ENCODE measurements around the gene TES. TPM values are rescaled to one million over a fixed set of nuclear protein-coding genes. Genes with fewer than 3 reads are reported as not detected.
"Not testable (repeated sequence)": the region's sequence is repeated elsewhere in the genome, so short reads cannot be mapped to it uniquely, and the experiment has no call there.

TES gene
- total RNA-seq, 6 experiments from 2014 or later, result 10.4 to 29.3 (median 22.4) TPM

DNA sequence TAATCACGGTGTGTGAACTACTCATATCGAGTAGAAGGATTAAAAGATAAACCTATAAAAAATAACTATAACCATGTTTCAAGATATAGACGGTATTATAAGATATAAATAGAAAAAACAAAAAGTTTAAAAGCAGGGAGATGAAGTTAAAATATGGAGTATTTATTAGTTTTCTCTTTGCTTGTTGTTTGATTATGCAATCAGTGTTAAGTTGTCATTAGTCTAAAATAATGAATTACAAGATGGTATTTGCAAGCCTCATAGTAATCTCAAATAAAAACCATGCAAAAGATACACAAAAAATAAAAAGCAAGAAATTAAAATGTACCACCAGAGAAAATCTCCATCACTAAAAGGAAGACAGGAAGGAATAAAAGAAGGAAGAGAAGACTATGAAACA is 83.3 kb downstream of the TES start:
- no peak for DNase-seq
- Mint-ChIP-seq H3K27me3 (ENCODE audit: insufficient read depth) (no peaks in the 10 kb centered on the region; the same call in 1 of the 2 replicates), H3K4me1 (ENCODE audit: low read depth) (0 out of 2 replicates have a peak, but pooled peaks cover 6% of the 10 kb centered on the region), H3K36me3 (ENCODE audit: low read depth) (peaks cover 40% of the 10 kb centered on the region), H3K4me3 (no peak overlapping the region), H3K27ac (no peak overlapping the region), H3K9me3 (peaks cover 15% of the 10 kb centered on the region)
- TF ChIP-seq, protein P1, sequence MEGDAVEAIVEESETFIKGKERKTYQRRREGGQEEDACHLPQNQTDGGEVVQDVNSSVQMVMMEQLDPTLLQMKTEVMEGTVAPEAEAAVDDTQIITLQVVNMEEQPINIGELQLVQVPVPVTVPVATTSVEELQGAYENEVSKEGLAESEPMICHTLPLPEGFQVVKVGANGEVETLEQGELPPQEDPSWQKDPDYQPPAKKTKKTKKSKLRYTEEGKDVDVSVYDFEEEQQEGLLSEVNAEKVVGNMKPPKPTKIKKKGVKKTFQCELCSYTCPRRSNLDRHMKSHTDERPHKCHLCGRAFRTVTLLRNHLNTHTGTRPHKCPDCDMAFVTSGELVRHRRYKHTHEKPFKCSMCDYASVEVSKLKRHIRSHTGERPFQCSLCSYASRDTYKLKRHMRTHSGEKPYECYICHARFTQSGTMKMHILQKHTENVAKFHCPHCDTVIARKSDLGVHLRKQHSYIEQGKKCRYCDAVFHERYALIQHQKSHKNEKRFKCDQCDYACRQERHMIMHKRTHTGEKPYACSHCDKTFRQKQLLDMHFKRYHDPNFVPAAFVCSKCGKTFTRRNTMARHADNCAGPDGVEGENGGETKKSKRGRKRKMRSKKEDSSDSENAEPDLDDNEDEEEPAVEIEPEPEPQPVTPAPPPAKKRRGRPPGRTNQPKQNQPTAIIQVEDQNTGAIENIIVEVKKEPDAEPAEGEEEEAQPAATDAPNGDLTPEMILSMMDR (IDR thresholded peaks at IDR 0.05), result no peak

DNA sequence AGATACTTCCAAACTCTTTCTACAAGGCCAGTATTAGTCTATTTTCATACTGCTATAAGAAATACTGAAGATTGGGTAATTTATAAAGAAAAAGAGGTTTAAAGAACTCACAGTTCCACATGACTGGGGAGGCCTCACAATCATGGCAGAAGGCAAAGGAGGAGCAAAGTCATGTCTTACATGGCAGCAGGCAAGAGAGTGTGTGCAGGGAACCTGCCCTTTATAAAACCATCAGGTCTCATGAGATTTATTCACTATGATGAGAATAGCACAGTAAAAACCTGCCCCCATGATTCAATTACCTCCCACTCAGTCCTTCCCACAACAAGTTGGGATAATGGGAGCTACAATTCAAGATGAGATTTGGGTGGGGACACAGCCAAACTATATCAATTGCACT is 85.6 kb downstream of the TES start:
- H3K4me1 Mint-ChIP-seq (ENCODE audit: low read depth), result peaks cover 14% of the 10 kb centered on the region
- DNase-seq; H3K27me3 Mint-ChIP-seq (ENCODE audit: insufficient read depth); H3K27ac Mint-ChIP-seq; H3K4me3 Mint-ChIP-seq: not testable (repeated sequence)
- peaks cover 17% of the 10 kb centered on the region for H3K9me3 Mint-ChIP-seq
- peaks cover 46% of the 10 kb centered on the region for H3K36me3 Mint-ChIP-seq (ENCODE audit: low read depth)

DNA sequence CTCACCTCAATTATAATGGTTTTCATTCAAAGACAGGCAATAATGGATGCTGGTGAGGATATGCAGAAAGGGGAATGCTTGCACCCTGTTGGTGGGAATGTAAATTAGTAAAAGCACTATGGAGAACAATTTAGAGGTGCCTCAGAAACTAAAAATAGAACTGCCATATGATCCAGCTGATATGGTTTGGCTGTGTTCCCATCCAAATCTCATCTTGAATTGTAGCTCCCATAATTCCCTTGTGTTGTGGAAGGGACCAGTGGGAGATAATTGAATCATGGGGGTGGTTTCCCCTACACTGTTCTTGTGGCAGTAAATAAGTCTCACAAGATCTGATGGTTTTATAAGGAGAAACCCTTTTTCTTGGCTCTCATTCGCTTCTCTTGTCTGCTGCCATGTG is 87.7 kb downstream of the TES start:
- Mint-ChIP-seq H3K36me3 (ENCODE audit: low read depth) (peaks cover 38% of the 10 kb centered on the region), H3K9me3 (peaks cover 17% of the 10 kb centered on the region), H3K27ac (no peak overlapping the region), H3K4me3 (no peak overlapping the region), H3K4me1 (ENCODE audit: low read depth) (peaks cover 12% of the 10 kb centered on the region), H3K27me3 (ENCODE audit: insufficient read depth) (no peaks in the 10 kb centered on the region)
- DNase-seq, result no peak
- TF ChIP-seq, protein P1 (IDR thresholded peaks at IDR 0.05), result no peak

DNA sequence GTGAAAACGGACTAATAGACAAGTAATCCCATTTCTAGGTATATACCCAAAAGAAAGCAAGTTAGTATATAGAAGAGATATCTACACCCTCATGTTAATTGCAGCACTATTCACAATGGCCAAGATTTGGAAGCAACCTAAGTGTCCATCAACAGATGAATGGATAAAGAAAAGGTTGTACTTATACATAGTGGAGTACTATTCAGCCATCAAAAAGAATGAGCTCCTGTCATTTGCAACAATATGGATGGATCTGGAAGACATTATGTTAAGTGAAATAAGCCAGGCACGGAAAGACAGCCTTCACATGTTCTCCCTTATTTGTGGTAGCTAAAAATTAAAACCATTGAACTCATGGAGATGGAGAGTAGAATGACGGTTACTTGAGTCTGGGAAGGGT is 88.2 kb downstream of the TES start:
- Mint-ChIP-seq H3K36me3 (ENCODE audit: low read depth) (peaks cover 35% of the 10 kb centered on the region), H3K4me1 (ENCODE audit: low read depth) (peaks cover 12% of the 10 kb centered on the region), H3K27me3 (ENCODE audit: insufficient read depth) (no peaks in the 10 kb centered on the region), H3K9me3 (peaks cover 17% of the 10 kb centered on the region), H3K27ac (no peak overlapping the region), H3K4me3 (no peak overlapping the region)
- TF ChIP-seq, protein P1 (IDR thresholded peaks at IDR 0.05), result no peak
- no peak for DNase-seq

DNA sequence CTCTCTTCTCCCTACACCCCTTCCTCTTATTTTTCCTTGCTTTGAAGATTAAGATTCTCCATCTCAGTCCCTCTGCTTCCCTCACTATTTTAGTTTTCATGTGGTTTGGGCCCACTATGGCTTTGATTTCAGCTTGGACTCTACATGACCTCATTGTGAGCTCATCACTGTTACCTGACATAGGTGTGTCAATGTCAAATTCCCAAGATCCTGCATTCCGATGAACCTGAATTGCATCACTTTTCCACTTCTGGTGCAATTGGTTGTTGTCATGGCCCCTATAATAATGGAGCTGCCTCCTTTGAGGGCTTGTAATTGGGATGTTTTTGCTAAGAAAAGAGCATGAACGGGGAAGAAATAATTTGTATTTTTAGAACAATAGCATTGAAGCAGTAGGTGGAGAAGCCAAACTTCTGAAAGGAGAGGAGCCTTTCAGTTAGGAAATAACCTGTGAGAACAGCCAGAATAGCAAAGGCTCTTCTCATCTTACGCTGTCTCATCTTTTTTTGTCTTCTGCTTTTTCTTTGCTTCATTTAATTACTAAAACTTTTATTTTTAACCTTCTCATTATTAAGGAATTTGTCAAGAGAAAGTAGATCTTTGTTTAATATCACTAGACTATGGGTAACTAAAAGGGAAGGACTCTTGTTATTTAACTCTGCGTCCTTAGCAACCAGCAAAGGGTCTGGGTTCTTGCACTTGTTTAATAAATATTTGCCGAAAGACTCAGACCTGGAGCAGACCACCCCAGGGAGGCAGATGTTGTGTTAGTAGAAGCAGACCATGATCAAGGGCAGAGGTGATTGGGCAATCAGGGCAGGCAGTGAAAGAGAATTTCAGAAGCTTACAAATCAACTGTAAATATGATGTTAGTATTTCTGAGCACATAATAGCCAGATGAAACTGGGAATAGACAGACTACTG is 95.4 kb downstream of the TES start:
- Mint-ChIP-seq H3K4me1 (ENCODE audit: low read depth) (no peaks in the 10 kb centered on the region), H3K27ac (no peak overlapping the region), H3K36me3 (ENCODE audit: low read depth) (no peaks in the 10 kb centered on the region; the same call in 1 of the 2 replicates), H3K27me3 (ENCODE audit: insufficient read depth) (no peaks in the 10 kb centered on the region; the same call in 1 of the 2 replicates), H3K4me3 (no peak overlapping the region), H3K9me3 (no peaks in the 10 kb centered on the region)
- TF ChIP-seq, protein P1 (IDR thresholded peaks at IDR 0.05), result no peak
- DNase-seq, result no peak

DNA sequence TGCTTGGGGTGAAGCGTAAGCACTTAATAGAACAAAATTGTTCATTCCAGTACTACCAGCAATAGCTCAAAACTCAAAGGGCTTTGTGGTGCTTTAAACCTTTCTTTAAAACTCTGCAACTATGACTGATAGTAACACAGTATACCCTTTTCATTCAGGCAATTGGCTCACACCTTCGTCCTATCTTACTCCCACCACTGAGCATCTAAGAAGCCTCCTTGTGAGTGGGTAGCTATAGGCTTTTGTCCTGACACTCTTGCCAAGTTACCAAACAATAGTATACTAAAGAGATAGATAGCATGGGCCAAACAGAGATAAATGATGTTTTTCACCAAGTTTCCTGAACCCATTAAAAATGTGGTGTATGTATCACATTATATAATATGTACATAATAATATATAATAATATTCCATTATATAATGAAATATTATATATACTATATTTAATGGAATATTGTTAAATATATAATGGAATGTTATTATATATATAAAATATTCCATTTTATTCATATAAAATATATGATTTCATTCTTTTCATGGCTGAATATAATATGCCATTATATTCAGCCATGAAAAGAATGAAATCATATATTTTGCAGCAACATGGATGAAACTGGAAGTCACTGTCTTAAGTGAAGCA is 96.2 kb downstream of the TES start:
- TF ChIP-seq, protein P1 (IDR thresholded peaks at IDR 0.05), result no peak
- Mint-ChIP-seq H3K27me3 (ENCODE audit: insufficient read depth) (no peaks in the 10 kb centered on the region; the same call in 1 of the 2 replicates), H3K4me3 (no peak overlapping the region), H3K4me1 (ENCODE audit: low read depth) (no peaks in the 10 kb centered on the region; the same call in 1 of the 2 replicates), H3K27ac (no peak overlapping the region), H3K9me3 (no peaks in the 10 kb centered on the region), H3K36me3 (ENCODE audit: low read depth) (no peaks in the 10 kb centered on the region; the same call in 1 of the 2 replicates)
- DNase-seq, result no peak

Measured in HFFc6 (cell line).